NCI-H1092 treated with DMSO at 0.1 percent for 48 hours (cell line): ENCODE results near the gene SLC44A2.
A peak's percentile ranks its signal among the peaks of the same experiment; 100 is the strongest.

ENCODE experiments used
- DNase-seq: peaks from one replicate; lab custom pipeline; 2025; lab: John Stamatoyannopoulos, UW

SLC44A2 gene

DNA sequence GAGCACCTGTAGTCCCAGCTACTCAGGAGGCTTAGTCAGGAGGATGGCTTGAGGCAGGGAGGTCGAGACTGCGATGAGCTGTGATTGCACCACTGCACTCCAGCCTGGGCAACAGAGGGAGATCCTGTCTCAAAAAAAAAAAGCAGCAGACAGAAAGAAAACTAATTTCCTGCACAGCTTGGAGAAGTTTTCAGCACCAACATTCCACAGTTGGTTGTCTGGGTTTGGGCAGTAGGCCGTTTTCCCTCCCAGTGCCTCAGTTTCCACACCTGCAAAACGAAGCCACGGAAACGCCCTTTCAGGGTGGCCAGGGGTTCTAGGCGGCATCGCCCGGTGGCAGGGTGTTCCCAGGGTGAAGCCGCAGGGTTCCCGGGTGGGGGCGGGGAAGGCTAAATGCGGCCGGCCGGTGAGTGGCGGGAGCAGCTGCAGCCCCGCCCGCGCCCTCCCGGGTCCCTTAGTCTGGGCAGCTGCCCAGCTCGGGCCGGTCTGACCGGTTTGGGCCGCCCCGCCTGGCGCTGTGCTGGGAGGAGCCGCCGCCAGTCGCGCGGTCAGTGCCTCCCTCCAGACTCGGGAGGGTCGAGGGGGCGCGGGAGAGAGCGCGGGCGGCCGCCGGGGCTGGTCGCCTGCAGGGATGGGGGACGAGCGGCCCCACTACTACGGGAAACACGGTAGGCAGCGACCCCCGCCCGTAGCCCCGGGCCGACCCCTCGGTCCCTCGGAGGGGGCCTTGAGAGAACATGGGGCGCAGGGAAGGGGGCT is at the start of gene SLC44A2:
SLC44A2 (plus strand) TSS at position 551 of the 759 bp plus-strand sequence; CDS start at position 632, 81 bp downstream.
- DNase-seq = peak; percentile 11

DNA sequence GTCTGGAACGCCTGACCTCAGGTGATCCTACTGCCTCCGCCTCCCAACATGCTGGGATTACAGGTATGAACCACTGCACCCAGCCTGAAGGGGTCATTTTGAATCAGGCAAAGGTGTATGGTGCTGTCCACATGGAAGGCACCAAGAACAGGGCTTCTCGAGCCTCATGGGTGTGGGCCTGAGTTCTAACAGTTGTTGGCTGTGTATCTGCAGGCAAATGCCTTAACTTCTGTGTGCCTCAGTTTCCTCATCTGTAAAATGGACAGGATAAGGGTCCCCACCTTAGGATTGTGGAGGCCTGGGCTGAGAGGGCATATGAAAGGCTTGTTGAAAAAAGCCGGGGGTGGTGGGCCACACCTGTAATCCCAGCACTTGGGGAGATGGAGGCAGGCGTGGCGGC is 47.4 kb upstream of the SLC44A2 start:
- DNase-seq = no peak

DNA sequence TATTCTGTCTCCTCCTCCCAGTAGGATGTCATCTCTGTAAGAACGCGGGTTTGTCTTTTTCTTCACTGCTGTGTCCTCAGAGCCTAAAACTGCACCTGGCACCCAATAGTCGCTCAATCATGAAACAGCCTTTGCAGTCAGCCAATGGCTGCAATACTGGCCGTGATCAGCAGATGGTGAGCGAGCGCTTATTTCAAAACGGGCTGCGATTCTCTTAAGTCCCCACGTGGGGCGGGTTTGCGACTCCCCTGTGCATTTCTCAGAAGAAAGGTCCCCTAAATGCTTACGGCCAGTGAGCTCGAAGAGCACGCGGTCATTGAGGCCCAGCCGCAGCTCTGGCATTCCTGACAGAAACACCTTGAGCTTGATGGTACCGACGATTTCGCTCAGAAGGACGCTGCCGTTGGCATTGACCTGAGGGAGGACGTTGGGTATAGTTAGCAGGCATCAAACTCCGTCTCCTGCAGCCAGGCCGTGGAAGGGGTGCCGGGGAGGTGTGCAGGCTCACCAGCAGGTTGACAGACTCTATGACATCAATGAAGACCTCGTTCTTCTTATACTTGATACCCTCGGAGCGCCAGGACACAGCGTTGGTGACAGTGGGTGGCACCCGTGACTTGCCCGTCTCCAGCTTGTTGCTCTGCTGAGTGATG is 44.2 kb upstream of the SLC44A2 start:
- DNase-seq = peak; percentile 84

DNA sequence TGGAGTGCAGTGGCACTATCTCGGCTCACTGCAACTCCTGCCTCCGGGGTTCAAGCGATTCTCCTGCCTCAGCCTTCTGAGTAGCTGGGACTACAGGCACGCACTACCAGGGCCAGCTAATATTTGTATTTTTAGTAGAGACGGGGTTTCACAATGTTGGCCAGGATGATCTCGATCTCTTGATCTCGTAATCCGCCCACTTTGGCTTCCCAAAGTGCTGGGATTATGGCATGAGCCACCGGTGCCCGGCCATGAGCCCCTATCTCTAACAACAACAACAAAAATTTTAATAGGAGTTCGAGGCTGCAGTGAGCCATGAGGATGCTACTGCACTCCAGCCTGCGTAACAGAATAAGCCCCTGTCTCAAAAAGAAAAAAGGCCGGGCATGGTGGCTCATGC is 43.3 kb upstream of the SLC44A2 start:
- no peak for DNase-seq

DNA sequence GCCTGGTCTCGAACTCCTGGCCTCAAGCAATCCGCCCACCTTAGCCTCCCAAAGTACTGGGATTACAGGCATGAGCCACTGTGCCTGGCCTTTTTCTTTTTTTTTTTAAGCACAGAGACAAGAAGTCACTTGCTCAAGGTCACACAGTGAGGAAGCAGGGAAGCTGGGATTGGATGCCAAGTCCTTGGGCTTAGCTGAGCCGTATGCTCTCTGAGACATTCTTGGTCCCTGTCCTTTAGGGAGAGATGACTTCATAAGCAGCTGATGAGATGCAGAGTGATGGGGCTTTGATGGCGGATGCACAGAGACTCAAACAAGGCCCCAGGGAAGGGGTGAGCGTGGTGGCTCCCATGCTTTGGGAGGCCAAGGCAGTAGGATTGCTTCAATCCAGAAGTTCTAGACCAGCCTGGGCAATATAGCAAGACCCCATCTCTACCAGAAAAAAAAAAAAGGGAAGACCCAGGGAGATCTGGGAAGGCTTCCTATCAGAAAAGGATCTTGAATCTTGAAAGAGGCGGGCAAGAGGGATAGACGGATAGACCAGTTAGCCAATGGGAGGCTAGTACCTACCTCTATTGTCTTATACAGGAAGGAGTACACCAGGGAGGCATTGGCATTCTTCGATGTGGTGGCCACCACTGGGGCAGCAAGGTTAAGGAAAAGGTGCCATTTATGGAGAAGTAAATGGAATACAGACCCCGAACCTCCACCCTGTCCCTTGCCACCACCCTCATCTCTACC is 42.1 kb upstream of the SLC44A2 start:
- no peak for DNase-seq

DNA sequence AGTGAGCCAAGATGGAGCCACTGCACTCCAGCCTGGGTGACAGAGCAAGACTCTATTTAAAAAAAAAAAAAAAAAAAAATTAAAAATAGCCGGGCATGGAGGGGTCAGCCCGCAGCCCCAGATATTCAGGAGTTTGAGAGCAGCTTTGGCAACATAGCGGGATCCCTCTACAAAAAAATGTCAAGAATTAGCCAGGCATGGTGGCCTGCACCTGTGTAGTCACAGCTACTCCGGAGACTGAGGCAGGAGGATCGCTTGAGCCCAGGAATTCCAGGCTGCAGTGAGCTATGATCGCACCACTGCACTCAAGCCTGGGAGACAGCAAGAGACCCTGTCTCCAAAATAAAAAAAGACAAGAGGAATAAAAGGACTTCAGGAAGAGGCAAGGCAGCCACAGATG is 39.0 kb upstream of the SLC44A2 start:
- DNase-seq = no peak

DNA sequence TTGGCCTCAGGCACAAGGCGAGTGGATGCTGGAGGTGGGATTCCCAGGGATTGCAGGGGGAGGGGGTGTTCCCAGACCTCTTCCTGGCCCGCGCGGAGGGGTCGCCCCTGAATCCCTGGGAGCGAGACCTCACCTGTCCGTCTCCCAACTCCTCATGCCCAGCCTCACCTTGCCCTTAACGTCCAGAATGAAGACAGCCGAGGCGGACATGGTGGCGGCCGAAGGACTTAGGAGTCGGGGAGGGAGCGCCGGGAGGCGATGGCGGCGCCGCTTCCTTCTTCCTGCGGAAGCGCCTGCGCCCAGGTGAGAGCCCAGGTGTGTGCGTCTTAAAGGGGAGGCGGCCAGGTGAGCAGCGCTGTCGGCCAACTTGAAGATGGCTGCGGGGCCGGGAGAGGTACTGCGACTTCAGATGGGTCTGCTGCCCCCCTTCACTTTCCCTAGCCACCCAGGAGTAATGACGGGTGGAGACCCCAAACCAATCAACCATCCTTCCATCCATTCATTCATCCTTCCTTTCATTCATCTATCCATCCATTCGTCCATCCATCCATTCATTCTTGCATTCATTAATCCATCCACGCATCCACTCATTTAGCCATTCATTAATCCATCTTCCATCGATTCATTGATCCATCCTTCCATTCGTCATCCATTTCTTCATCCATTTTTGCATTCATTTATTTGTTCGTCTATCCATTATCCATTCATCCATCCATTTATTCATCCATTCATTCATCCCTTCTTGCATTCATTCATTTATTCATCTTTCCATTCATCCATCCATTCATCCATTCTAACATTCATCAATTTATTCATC is 38.1 kb upstream of the SLC44A2 start, which contains the start of gene AP1M2:
AP1M2 (minus strand) TSS at position 291 of the 817 bp plus-strand sequence; CDS start at position 210, 81 bp downstream.
- DNase-seq = no peak

DNA sequence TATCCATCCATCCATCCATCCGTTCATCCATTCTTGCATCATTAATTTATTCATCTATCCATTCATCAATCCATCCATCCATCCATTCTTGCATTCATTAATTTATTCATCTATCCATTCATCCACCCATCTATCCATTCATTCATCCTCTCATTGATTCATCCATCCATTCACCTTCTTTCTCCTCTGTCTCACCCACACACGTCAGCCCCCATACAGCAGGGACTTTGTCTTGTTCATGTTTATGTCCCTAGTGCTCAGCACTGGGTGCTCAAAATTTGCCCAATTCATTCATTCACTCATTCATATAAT is 37.6 kb upstream of the SLC44A2 start:
- DNase-seq = no peak

DNA sequence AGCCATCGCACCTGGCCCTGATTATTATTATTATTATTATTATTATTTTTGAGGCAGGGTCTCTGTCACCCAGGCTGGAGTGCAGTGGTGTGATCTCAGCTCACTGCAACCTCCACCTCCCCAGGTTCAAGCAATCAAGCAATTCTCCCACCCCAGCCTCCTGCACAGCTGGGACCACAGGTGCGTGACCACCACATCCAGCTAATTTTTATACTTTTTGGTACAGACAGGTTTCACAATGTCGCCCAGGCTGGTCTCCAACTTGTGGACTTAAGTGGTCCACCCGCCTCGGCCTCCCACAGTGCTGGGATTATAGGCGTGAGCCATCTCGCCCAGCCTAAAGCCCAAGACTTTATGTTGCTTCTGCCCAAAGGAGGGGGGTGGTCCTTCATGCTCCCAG is 32.2 kb upstream of the SLC44A2 start:
- no peak for DNase-seq

DNA sequence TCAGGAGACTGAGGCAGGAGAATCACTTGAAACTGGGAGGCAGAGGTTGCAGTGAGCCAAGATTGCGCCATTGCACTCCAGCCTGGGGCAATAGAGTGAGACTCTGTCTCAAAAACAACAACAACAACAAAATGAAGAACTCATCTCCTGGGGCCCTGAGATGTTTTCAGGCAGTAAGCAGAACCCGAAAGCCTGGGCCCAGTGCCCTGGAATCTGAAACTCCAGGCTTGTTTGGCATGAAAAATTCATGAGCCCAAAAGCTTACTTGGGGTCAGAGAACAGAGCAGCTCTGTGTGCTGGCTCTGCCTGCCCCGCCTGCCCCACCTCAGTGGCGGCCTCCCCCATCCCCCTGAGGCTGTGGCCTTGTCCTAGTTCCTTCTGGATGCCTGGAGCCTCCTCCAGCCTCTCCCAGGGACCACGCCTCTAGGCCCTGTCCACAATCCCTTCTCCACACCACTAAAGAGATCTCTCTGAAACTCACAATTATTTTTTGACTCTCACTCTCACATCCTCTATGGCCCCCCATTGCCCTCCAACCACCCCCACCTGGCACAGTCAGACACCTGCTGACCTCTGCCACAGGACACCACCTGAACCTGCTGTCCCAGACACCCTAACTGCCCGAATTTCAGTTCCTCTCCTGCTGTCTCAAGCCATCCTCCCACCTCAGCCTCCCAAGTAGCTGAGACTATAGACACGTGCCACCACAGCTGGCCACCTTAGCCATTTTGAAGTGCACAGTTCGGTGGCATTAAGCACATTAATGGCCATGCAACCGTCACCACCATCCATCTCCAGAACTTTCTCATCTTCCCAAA is 31.3 kb upstream of the SLC44A2 start:
- no peak for DNase-seq

DNA sequence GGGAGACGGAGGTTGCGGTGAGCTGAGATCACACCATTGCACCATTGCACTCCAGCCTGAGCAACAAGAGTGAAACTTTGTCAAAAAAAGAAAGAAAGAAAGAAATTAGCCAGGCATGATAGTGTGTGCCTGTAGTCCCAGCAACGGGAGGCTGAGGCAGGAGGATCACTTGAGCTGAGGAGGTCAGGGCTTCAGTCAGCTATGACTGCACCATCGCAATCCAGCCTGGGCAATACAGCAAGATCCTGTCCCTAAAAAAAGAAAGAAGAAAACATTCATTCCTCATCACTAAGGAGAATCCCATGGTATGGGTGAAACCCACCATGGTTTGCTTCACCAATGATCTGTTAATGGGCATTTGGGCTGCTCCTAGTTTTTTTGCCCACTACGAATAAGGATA is 25.2 kb upstream of the SLC44A2 start:
- DNase-seq = no peak

DNA sequence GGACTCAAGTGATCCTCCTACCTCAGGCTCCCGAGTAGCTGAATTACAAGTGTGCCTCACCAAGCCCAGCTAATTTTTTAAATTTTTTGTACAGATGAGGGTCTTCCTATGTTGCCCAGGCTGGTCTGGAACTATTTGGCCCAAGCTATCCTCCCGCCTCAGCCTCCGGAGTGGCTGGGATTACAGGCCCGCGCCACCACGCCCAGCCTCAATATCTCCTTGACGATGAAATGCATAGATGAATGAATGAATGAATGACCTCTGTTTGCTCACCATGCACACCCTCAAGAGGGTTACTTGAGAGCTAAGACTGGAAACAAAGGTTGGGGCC is 23.4 kb upstream of the SLC44A2 start:
- no peak for DNase-seq

DNA sequence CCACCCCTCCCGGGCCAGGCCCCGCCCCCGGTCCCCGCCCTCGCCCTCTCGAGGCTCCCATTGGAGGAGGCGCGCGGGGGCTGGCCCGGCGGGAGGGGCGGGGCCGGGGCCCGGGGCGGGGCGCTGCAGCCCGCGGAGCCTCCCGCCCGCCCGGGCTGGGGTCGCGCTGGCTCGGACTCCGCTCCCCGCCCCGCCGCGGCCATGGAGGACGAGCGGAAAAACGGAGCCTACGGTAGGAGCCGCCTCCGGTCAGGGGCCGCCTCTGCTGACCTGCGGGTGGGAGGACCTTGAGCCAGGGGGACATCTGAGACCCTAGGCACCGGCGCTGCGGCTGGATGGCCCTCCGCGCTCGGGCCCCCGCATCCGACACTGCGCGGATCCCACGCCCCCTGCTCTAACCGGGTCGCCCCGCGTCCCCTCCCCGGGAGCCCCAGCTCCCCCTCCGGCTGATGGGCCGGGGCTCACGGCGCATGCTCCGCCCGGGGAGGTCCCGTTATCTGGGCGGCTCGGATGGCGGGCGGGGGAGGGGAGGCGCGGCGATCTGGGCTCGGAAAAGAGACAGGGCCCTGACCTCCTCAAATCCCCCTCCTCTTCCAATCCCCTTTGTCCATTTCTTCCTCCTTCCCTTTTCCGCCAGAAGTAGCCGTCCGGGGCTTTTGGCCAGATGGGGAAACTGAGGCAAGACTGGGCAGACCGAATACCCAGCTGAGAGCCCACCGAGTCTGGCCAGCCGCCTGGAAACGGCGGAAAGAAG is 22.8 kb upstream of the SLC44A2 start:
- peak; percentile 50 for DNase-seq

DNA sequence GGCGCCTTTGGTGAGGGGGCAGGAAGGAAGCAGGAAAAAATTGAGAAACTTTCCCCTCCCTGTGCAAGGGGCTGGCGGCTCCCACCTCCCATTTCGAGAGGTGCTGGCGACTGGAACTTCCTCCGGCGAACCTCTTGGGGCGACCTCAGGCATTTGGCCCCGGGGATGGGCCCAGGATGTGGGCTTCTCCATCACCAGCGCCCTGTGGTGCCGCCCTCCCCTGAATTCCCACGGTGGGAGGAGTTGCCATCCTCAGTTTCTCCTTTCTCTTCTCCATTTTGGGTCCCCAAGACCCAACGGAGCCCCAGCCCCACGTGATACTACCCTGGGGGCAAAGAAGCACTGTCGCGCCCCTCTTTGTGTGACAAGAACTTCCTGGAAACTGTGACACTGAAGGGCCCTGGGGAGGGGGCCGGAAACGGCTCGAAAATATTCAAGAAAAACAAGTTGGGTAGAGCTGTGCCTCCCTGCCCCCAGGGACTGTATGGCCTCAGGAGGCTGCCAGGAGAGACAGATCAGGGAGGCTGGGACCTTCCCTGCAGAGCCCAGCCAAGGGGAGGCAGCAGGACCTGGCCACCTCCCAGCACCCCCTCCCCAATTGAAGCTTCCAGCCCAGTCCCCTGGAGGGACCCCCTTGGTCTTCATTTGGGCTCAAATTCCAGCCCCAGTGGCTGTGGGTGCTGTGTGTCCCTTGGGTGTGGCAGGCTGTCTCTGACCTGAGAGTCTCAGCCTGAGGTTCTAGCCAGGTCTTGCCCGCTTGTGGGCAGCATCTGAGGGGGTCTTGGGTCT is 22.1 kb upstream of the SLC44A2 start:
- DNase-seq = no peak

DNA sequence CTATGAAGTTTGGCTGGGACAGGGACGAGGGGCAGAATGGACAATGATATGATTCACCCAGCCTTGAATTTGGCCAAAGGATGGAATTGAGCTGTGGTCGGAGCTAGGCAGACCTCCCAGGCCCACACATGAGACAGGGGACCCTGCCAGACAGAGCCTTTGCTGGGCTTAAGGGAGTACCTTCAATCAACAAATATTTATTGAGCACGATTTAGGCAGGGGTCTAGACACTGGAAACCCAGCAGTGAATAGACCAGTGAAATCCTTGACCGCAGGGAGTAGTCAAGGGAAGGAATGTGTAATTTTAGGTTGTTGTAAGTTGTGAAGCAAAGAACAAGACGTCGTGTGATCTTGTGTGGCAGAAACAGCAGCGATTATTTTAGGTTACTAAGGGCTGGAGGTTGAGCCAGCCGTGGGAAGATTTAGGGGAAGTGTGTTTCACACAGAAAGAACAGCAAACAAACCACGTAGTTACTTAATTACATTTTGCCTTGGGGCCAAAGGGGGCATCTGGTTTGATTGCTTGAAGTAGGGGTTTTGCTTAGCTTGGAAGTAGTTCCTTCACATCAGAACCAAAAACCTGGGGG is 21.4 kb upstream of the SLC44A2 start:
- no peak for DNase-seq

DNA sequence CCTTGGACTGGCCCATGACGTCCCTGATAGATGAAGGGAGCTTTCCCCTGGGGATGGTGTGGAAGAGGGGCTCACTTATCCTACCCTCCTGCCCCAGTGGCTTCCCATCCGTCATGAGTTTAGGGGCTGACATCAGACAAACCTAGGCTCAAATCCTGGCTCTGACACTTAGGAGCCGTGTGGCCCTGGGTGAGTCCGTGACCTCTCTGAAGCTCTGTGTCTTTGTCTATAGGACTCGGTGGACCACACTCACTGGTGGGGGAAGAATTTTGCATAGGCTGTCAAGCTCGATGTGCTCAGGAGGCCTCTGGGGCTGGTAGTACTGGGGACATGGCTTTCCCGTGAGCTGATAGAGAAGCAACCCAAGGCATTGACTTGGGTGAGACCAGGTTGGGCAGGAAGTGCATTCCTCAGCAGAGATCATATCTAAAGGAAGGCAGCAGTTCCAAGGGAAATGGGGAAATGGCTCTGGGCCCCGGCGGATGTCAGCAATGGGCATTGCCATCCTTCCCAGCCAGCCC is 20.8 kb upstream of the SLC44A2 start:
- no peak for DNase-seq

DNA sequence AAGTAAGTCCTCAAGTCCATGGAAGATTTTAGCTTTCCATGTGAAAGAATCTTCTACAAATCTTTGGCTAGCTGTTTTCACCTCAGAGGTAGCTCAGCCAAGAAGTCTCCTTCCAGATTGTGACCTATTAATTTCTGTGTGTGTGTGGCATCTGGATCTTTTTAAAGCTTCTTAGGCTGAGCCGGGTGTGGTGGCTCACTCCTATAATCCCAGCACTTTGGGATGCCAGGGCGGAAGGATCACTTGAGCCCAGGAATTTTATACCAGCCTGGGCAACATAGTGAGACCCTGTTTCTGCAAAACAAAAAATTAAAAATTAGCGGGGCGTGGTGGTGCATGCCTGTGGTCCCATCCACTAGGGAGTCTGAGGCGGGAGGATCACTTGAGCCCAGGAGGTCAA is 13.4 kb upstream of the SLC44A2 start:
- no peak for DNase-seq

DNA sequence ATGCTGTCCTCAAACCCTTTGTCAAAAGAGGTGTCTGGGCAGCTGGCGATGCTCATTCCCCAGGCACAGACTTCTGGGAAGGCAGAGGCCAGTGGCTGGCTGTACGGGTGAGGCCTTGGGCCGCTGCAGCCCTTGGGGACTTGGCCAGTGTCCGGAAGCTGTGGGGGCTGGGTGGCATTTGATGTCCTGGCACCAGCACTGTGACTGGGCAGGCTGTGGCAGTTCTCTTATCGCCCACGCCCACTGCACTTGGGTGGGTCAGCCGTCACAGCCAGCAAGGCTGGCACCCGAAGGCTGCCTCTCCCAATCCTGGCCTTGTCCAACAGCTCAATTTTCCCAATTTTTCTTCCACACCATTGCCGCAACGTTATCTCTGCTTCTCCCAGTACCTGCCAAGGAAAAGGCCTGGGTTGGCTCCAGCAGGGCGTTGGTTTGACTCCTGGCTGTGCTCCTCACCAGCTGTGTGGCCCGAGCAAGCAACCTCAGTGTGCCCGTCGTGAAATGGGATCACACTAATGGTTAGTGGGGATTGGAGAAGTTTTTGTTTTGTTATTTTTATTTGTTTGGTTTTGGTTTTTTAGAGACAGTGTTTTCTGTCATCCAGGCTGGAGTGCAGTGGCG is 12.7 kb upstream of the SLC44A2 start:
- DNase-seq = no peak
